Keratinocyte (primary cell): ENCODE results near the gene RPP30. TPM values are rescaled to one million over a fixed set of nuclear protein-coding genes. Genes with fewer than 3 reads are reported as not detected.
"Not testable (repeated sequence)": the region's sequence is repeated elsewhere in the genome, so short reads cannot be mapped to it uniquely, and the experiment has no call there.

ENCODE experiments used
- DNase-seq: peaks from one replicate; pipeline ENCODE4 v3.0.0-alpha.2; 2011; ENCODE audit warnings: low read depth, missing footprints, low spot score
- FAIRE-seq: peaks from 2 replicates; lab custom pipeline; 2011; peaks lifted over from hg19 to GRCh38; lab: Jason Lieb, UNC
- H2AFZ ChIP-seq: 2 replicates; pipeline ENCODE4 v1.6.0; 2012; ENCODE audit warnings: low read length, control low read depth, inconsistent platforms; ENCODE audit not compliant: control insufficient read depth
- H3K27ac ChIP-seq: 2 replicates; pipeline ENCODE4 v1.5.1; 2011; ENCODE audit warnings: low read length; ENCODE audit not compliant: control insufficient read depth, insufficient read depth
- H3K27me3 ChIP-seq: 3 replicates; pipeline ENCODE4 v1.6.0; 2011; ENCODE audit warnings: low read length; ENCODE audit not compliant: control insufficient read depth, insufficient read depth; ENCODE audit errors: extremely low read depth
- H3K36me3 ChIP-seq, 2 experiments: 2 replicates in 1 of 2; 3 replicates in 1 of 2; pipeline ENCODE4 v1.5.1; 2011; ENCODE audit warnings: low read length in 2 of 2, mild to moderate bottlenecking in 1 of 2; ENCODE audit not compliant: control insufficient read depth in 2 of 2, insufficient read depth in 2 of 2; ENCODE audit errors: extremely low read depth in 1 of 2
- H3K4me1 ChIP-seq: 3 replicates; pipeline ENCODE4 v1.5.1; 2011; ENCODE audit warnings: low read length; ENCODE audit not compliant: control insufficient read depth, insufficient read depth; ENCODE audit errors: extremely low read depth
- H3K4me2 ChIP-seq: 3 replicates; pipeline ENCODE4 v1.6.0; 2011; ENCODE audit warnings: low read depth, low read length; ENCODE audit not compliant: control insufficient read depth, insufficient read depth; ENCODE audit errors: extremely low read depth
- H3K4me3 ChIP-seq, 3 experiments: fragments of 200-600 bp in 1 of 3; sonication (generic) in 1 of 3; 2 replicates in 2 of 3; 3 replicates in 1 of 3; pipeline ENCODE4 v1.5.1; 2011 to 2016; ENCODE audit warnings: low read length in 3 of 3, mild to moderate bottlenecking in 3 of 3, control low read depth in 2 of 3, inconsistent platforms in 1 of 3, low read depth in 1 of 3, mixed read lengths in 1 of 3, mixed run types in 1 of 3, moderate library complexity in 1 of 3; ENCODE audit not compliant: control insufficient read depth in 2 of 3, insufficient read depth in 2 of 3; ENCODE audit errors: extremely low read depth in 1 of 3
- H3K79me2 ChIP-seq: 2 replicates; pipeline ENCODE4 v1.6.0; 2012; ENCODE audit warnings: low read length; ENCODE audit not compliant: control insufficient read depth, insufficient read depth
- H3K9ac ChIP-seq: 3 replicates; pipeline ENCODE4 v1.6.0; 2011; ENCODE audit warnings: low read length; ENCODE audit not compliant: control insufficient read depth, insufficient read depth; ENCODE audit errors: extremely low read depth
- H3K9me1 ChIP-seq: 3 replicates; pipeline ENCODE4 v1.6.0; 2011; ENCODE audit warnings: low read length; ENCODE audit not compliant: control insufficient read depth, insufficient read depth; ENCODE audit errors: extremely low read depth
- H3K9me3 ChIP-seq: 2 replicates; pipeline ENCODE4 v1.5.1; 2012; ENCODE audit warnings: low read depth, low read length; ENCODE audit not compliant: control insufficient read depth
- H4K20me1 ChIP-seq: 3 replicates; pipeline ENCODE4 v1.6.0; 2011; ENCODE audit warnings: low read length; ENCODE audit not compliant: control insufficient read depth, insufficient read depth; ENCODE audit errors: extremely low read depth
- CTCF ChIP-seq, 3 experiments: IDR thresholded peaks in 1 of 3; conservative IDR thresholded peaks in 1 of 3; optimal IDR thresholded peaks in 1 of 3; 2 replicates in 2 of 3; 3 replicates in 1 of 3; pipeline versions ENCODE3 to v1.5.1; 2011; ENCODE audit warnings: low read length in 3 of 3, mild to moderate bottlenecking in 3 of 3, moderate library complexity in 2 of 3, control low read depth in 1 of 3, inconsistent platforms in 1 of 3; ENCODE audit not compliant: insufficient read depth in 2 of 3; ENCODE audit errors: extremely low read depth in 1 of 3
- EZH2 ChIP-seq: IDR thresholded peaks from one replicate; pipeline ENCODE4 v1.6.1; 2012; ENCODE audit warnings: inconsistent platforms, mild to moderate bottlenecking, low read length, moderate library complexity
- dilution Hi-C: fragments of 300-500 bp; cut with MboI; formaldehyde crosslinking; loops from one replicate; pipeline ENCODE4 v1.7.0; 2020; ENCODE audit warnings: low sequenced_read_pairs; ENCODE audit not compliant: extremely low pct_ligation_motif_present
- polyA plus RNA-seq, 5 experiments: library from polyadenylated mRNA; depleted of rRNA in 3 of 5; stranded (reverse) in 3 of 5; stranded (forward) in 1 of 5; unstranded in 1 of 5; fragments of >200 nt; gene quantifications; 1 replicate in 1 of 5; 2 replicates in 3 of 5; 3 replicates in 1 of 5; pipeline versions ENCODE4 v1.2.1 to v1.2.3, GENCODE V29; 2011 to 2012; ENCODE audit warnings: missing spikeins in 2 of 5, low read depth in 1 of 5, low replicate concordance in 1 of 5

Gene RPP30
- polyA plus RNA-seq, 1 donor (not counting 4 experiments of a cell fraction or from before 2014, with no cell fraction given), result 48.6 TPM

- Histone ChIP-seq H3K36me3 (no peaks in the 10 kb centered on the region), H3K9me1 (no peaks in the 10 kb centered on the region), H3K27me3 (no peaks in the 10 kb centered on the region), H3K9ac (no peak overlapping the region), H3K9me3 (no peaks in the 10 kb centered on the region), H3K4me2 (no peak overlapping the region), H3K79me2 (no peaks in the 10 kb centered on the region), H3K4me1 (no peaks in the 10 kb centered on the region), H2AFZ (no peak overlapping the region), H3K27ac (no peak overlapping the region), H4K20me1 (no peaks in the 10 kb centered on the region), H3K4me3 (no peak overlapping the region)
- FAIRE-seq (no peak), DNase-seq (no peak)
- dilution Hi-C loops, result no loop called here
- TF ChIP-seq EZH2, result no peak
- TF ChIP-seq CTCF (optimal IDR thresholded peaks at IDR 0.05 in 1 of 3, IDR thresholded peaks at IDR 0.05 in 1 of 3, conservative IDR thresholded peaks at IDR 0.05 in 1 of 3; ENCODE audit: extremely low read depth in 1 of 3, insufficient read depth in 2 of 3, low read length in 3 of 3), result no peak
Measured at GRCh38 chr10:90939648-90940047, 67.9 kb downstream of the RPP30 start.

- H3K9ac ChIP-seq, dilution Hi-C loops, H3K4me2 ChIP-seq, DNase-seq, FAIRE-seq, H3K79me2 ChIP-seq, H4K20me1 ChIP-seq, H3K27me3 ChIP-seq, H3K9me1 ChIP-seq, H3K9me3 ChIP-seq, H3K4me3 ChIP-seq, H3K27ac ChIP-seq, H2AFZ ChIP-seq, H3K36me3 ChIP-seq, H3K4me1 ChIP-seq: not testable (repeated sequence)
Measured at GRCh38 chr10:90942980-90943379, 71.2 kb downstream of the RPP30 start.

- Histone ChIP-seq H2AFZ (no peak overlapping the region), H3K36me3 (no peaks in the 10 kb centered on the region), H3K27me3 (peaks cover 3% of the 10 kb centered on the region), H3K79me2 (no peaks in the 10 kb centered on the region), H3K27ac (no peak overlapping the region), H3K9ac (no peak overlapping the region), H3K4me2 (no peak overlapping the region), H3K9me3 (no peaks in the 10 kb centered on the region), H3K4me1 (no peaks in the 10 kb centered on the region), H3K4me3 (no peak overlapping the region), H4K20me1 (no peaks in the 10 kb centered on the region), H3K9me1 (no peaks in the 10 kb centered on the region)
- FAIRE-seq (no peak), DNase-seq (no peak)
- dilution Hi-C loops, result no loop called here
- TF ChIP-seq EZH2 (no peak), CTCF (optimal IDR thresholded peaks at IDR 0.05 in 1 of 3, IDR thresholded peaks at IDR 0.05 in 1 of 3, conservative IDR thresholded peaks at IDR 0.05 in 1 of 3; ENCODE audit: extremely low read depth in 1 of 3, insufficient read depth in 2 of 3, low read length in 3 of 3) (no peak)
Measured at GRCh38 chr10:90944749-90945148, 73.0 kb downstream of the RPP30 start.
